AG08395 (cell line): Measurements from ENCODE around the gene MSI1.

Experiments
- DNase-seq: peaks from one replicate; pipeline ENCODE4 v3.0.0; 2012; ENCODE audit warnings: mixed read lengths, low spot score

The MSI1 gene

DNA sequence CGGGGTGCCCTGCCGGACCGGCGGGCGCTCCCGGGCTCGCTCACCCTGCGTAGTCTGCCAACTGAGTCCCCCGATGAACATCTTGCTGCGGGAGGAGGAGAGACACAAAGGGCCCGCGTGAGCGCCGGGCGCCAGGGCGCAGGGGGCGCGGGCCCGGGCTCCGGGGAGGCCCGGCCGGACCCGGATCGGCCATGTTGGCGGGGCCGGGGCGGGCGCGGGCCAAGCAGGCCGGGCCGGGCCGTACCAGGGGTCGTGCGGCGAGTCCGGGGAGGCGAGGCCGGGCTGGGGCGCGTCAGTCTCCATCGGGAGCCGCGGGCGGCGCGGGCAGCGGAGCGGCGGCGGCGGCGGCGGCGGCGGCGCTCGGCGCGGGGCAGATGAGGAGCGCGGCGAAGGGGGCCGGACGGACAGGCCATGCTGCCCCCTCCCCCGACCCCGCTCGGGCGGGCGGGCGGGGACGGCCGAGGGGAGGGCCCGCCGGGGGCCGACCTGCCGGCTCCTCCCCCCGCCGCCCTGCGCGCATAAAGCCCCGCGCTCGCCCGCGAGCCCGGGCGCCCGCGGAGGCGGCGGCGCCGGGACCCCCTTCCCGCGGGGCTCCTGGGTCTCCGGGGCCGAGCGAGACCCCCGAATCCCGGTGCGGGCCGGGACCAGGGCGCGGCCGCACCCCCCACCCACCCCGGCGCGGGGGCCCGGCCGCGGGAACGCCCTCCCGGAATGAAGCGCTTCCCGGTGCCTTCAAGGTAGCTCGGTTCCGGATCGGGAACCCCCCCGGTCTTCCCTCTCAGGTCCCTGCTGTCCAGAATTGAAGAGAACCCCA is at the start of gene MSI1:
Gene MSI1, minus strand, starts transcription at position 376 of the 814 bp plus-strand sequence. Its CDS starts 73 bp downstream, at position 303.
- DNase-seq: no peak

DNA sequence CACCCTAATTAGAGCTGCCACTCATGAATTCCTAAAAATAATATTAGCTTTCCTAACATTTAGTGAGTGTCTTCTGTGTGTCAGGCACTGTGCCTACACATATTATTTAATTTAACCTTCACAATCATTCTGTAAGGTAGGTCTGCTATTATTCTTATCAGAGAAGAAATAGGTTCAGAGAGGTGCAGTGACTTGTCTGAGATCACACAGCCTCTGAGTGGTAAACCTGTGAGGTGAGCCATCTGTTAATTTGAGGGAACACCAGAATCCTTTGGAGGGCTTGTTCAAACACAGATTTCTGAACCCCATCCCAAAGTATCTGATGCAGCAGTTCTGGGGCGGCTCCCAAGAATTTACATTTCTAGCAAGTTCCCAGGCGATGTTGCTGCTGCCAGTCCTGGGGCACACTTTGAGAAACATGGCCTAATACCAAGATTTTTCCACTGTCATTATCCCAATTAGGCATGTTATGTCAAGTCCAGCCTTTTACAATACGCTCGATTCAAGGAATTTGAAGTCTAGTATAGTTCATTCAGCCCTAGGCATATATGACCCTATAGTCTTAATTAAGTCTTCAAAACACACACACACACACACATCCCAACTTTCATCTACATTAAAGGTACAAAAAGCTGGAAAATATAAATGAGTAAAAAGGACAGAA is 49.1 kb upstream of the MSI1 start:
- DNase-seq: no peak

DNA sequence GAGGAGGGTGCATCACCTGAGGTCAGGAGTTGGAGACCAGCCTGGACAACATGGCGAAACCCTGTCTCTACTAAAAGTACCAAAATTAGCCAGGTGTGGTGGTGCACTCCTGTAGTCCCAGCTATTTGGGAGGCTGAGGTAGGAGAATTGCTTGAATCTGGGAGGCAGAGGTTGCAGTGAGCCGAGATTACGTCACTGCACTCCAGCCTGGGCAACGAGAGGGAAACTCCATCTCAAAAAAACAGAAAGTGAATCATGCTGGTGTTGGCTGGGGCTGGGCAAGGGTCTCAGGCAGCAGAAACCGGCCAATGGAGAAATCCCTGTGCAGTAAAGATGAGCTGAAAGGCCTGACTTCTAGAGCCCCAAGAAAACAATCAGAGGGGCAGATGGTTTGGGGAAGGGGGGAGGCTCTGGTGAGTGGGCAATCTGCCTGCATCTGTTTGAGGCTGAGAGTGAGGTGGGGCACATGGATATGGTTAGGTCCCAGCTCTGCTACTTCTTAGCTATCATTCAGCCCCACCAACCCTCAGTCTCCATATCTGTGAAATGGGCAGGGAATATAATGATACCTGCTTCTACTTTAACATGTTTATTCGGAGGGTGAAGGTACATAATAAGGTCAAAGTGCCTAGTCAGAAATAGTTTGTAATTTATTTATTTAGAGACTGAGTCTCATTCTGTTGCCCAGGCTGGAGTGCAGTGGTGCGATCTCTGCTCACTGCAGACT is 47.7 kb upstream of the MSI1 start:
- DNase-seq: no peak

DNA sequence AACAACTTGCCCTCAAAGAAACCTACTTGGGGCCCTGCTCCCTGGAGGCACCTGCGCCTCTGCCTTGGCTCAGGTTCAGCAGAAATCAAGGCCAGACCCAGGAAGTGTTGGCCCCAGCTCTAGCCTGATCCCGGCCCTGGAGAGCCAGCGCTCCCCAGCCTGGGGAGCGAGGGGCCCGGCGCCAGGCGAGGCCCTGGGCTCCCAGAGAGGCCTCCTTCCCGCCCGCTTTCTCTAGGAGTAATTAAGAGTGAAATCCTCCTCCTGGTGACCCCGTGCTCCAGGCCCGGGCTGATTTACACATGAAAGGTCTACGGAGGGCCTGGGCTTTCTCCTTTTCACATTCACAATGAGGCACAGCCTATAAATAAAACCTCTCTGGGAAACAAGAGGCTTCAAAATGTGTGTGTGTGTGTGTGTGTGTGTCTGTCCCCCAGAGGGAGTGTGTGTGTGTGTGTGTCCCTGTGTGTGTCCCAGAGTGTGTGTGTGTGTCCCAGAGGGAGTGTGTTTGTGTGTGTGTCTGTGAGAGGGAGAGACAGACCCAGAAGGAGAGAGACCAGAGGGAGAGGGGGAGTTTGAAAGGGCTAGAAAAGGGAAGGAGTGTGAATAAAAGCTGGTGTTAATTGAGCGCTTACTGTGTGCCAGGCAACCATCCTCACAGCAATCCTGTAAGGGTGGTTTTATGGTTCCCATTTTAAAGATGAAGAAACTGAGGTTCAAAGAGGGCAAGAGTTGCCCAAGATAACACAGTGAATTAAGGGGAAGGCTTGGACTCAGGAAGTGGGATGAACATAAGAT is 45.1 kb upstream of the MSI1 start:
- DNase-seq: no peak

DNA sequence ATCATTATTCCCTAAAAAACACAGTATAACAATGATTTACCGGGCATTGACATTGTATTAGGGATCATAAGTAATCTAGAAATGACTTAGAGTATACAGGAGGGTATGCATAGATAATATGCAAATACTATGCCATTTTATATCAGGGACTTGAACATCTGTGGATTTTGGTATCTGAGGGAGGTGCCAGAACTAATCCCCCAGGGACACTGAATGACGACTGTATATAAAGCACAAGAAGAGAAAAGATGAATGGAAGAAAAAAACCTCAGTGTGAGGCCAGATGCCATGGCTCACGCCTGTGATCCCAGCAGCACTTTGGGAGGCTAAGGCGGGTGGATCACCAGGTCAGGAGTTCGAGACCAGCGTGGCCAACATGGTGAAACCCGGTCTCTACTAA is 43.5 kb upstream of the MSI1 start:
- no peak for DNase-seq

DNA sequence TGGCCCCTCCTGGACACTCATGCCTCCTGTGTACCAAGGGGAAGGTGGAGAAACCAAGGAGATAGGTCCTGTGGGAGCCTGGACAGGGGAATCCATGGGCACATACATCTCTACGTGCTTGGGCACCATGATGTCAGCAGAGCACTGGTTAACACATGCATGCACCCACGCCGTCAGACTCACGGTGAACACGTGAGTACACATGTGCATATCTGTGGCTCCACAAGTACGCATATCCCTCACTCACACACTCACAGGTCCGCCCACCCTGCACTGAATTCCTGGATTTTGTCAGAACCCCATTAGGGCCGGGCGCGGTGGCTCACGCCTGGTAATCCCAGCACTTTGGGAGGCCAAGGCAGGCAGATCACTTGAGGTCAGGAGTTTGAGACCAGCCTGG is 39.8 kb upstream of the MSI1 start:
- no peak for DNase-seq

DNA sequence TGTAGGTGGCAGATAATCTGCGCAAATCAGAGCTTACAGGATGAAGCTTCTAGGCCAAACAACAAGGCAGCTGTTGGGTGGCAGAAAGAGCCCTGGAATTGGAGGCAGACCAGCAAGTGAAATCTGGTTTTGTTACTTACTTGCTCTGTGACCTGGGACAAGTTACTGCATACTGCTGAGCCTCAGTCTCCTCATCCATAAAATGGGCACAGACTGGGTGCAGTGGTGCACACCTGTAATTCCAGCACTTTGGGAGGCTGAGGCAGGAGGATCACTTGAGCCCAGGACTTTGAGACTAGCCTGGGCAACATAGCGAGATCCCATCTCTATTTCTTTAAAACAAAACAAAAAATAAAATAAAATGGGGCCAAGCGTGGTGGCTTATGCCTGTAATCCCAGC is 37.6 kb upstream of the MSI1 start:
- no peak for DNase-seq

DNA sequence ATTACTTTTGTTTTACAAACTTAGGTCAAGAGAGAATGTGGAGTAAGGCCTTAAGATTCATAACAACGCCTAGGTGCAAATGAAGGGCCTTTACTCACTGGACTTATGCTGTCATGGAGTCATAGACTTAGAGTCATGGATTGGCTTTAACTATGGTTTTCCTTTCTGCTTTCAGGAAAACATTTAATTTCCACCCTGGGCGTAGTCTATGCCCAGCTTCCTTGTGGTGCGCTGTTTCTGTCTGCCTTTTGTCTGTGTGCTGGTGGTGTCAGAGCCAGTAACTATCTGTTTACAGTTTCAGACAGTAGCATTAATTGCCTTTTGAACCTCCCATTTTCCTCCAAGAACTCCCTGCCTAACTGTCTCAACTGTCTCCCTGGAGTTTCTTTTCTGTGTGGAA is 37.1 kb upstream of the MSI1 start:
- no peak for DNase-seq

DNA sequence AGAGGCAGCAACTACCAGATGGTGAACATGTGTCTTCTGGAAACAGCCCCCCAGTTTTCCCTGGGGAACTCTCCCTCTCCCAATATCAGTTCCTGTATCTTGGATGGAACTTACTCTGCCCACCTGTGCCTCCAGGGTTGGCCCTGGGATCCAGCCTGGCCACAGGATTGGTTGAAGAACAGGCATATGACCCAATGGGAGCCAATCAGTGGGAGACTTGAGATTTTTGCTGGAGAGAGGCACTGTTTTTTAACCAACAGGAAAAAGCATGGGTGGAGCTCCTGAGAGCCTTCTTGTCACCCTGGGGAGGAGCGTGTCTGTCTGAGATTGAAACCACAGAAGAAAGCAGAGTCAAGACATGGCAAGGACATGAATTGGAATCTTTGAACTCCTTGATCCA is 35.3 kb upstream of the MSI1 start:
- DNase-seq: no peak

DNA sequence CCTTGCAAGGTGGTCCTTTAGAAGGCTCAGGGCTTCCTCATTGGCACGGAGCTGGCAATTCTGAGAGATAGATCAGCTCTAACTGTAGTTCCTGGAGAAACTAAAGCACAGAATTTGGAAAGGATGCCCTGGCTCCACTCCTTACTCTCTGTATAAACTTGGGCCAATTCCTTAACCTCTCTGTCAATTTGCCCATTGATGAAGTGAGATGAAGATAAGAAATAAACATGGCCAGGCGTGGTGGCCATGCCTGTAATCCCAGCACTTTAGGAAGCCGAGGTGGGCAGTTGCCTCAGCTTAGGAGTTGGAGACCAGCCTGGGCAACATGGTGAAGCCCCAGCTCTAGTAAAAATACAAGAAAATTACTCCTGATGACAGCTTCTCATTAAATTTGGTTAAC is 34.9 kb upstream of the MSI1 start:
- DNase-seq: no peak

DNA sequence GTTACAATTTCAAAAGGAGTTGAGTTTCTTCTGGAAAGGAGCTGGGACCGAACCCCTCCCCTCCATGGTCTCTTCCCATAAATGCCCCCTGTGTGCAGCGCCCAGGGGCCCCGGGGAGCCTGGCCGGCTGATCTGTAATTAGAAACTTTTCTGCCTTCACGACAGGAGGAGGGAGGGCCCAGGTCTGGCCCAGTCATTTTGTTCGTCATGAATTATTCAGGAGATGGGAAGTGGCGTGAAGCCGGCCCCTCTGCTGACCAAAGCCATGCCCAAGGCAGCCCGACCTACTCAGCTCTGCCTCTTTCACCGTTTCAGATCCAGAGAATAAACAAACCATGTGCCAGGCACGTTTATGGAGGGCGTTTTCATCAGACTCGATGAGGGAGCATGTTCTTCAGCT is 33.3 kb upstream of the MSI1 start:
- no peak for DNase-seq

DNA sequence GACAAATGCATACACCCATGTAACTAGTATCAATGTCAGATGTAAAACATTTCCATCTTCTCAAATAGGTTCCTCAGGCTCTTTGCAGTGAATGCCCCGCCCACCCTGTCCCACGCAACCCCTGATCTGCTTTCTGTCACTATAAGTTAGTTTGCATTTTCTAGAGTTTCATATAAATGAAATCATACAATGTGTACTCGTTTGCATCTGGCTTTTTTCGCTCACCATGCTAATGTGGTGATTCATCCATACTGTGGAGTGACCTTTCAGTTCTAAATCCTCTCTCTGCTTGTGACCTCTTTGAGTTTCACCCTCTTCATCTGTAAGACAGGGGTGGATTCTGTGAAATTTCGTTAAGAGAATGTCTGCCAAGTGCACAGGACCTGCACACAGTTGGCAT is 30.6 kb upstream of the MSI1 start:
- no peak for DNase-seq

DNA sequence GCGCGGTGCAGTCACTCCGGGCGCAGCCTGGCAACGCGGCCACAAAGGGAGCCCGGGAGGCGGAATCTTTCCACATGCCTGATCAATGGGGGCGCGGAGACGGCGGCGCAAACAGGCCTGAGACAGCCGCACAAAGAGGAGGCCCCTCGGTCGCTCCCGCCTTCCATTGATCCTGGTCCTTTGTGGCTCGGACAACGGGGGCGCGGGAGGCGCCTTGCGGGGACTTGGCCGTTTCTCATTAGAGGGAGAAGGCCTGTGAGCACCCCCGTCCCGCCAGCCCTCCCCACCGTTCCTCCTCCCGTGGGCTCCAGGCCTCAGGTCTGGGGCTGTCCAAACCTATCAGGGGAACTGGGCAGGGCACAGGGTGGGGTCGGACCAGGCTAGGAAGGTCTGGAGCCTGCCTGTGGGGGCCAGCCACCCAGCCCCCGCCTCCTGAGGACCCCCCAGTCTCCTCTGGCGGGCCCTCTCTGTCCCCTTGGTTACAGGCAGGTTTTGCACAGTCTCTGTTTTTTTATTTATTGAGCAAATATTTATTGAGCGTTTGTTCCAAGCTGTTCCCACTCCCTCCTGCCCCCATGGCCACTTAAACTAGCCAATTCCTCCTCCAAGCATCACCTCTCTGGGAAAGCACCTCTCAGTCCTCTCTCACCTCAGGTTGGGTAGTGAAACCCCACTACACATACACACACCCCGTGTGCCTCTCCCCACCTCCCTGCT is 29.0 kb upstream of the MSI1 start:
- no peak for DNase-seq

DNA sequence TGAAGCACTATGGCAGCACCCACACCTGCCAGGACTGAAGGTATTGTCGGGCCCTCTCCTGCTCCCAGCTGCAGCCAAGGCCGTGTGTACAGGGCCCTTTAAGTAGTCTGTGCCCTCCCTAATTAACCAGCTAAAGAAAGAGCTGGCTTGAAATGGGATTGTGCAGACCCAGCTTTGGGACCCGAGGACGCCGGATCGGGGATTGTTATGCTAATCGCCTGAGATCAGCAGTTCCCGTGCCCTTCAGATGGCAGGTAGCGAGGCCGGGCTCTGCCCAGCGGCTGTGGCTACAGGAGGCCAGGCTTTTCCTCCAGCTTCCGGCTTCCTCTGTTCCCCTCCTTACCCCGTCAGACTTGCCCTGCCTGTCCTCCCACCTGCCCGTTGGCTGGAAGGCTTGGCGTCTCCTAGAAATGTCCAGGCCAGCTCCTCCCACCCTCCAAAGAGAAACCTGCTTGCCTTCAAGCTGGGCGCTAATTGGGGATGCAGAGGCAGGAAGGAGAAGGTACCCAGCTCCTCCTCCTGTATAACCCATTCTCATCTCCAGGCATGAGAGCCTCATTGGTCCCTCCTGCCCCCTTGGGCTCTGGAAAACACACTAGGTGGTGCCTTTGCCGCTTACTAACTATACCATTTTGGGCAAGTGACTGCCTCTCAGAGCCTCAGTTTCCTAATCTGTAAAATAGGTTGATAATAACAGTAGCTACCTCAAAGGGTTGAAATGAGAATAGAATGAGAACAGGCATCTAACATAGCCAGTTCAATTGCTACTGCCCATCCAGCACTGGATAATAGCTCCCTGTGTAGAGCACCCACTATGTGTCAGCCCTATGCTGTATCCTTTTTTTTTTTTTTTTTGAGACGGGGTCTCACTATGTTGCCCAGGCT is 25.8 kb upstream of the MSI1 start:
- DNase-seq: no peak

DNA sequence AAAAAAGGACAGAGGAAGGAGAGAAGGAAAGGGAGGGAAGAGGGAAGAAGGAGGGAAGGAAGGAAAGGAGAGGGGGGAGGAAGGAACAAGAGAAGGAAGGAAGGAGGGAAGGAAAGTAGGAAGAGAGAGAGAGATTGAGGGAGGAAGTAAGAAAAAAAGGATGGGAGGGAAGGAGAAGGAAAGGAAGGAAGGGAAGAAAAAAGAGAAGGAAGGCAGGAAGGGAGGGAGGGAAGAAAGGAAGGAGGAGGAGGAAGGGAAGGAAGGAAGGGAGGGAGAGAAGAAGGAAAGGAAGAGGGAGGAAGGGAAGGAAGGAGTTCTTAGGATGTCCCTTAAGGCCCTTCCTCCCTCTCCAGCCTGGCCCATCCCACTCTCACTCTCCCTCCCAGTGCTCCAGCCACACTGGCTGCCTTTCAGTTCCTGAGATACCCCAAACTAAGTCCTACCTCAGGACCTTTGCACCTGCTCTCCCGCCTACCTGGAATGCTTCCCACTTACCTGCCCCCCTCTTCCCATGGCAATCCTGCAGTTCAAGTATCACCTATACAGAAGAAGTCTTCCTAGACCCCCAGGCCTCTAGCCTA is 21.7 kb upstream of the MSI1 start:
- DNase-seq: no peak

DNA sequence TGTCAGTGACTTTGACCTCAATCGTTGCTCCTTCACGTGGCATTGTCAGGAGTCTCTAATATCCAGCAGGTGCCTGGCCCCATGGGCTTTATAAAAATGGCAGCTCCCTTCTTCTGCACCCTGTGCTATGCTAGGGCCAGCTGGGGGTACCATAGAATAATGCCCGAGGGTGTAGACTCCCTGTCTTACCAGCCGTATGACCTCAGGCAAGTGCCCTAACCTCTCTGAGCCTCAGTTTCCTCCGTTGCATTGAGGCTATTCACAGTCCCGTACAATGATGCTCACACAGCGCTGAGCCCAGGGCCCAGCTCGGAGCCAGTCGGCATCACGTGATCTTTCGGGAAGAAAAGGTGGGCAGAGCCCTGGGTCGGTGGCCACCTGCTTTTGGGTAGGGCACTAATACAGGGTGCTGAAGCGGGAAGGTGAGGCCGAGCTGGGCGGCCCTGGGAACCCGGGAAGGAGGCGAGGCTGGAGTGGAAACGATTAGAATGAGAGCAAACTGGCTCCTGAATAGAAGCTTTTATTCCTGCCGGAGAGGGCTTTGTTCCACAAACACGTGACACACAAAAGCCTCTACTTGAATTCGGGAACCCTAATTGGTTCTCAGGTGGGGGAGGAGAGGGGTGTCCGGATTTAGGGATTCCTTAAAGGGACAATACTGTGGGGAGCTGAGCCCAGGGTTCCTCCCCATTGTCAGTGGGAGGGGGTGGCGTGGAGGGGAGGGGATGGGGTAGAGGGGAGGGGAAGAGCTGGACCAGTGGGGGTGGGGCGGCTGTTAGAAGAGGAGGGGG is 19.9 kb upstream of the MSI1 start:
- no peak for DNase-seq

DNA sequence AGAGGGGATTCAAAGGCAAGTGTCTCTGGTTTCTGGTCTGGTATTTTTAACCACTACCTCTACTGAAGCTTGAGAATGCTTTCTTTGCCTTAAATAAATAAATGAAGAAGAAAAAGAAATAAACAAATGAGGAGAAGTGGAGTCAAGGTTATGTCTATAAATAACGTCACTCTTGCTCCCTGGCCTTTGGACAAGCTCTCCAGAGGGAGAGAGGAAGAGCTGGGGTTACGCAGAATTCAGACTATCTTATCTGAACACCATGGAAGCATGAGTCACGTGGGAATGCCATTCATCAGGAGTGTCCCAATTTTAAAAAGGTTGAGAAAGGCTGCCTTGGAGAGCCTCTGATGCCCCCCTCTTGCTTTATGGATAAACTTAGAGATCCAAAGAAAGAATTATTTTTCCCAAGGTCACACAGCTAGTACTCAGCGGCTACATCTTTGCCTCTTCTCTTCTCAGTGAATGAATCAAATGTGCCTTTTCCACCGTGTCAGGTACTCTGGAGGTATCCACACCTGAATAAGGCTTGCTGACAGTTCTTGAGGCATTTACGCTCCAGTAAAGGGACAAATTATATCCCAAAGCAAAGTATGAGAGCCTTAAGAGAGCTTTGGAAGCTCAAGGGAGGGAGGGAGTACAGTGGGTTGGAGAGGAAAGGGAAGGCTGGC is 12.9 kb upstream of the MSI1 start:
- no peak for DNase-seq

DNA sequence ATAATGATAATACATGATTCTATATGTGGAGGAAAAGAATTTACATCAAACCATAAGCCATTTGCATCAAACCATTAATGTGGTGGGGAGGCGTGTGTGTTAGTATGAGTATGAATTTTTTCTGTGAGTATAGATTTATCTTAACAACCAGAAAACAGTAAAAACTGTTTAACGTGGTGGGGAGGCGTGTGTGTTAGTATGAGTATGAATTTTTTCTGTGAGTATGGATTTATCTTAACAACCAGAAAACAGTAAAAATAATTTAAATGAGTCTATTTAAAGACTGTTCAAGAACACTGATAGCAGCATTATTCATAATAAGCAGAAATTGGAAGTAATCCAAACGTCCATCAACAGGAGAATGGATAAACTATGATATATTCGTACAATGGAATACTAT is 9.1 kb upstream of the MSI1 start:
- no peak for DNase-seq

DNA sequence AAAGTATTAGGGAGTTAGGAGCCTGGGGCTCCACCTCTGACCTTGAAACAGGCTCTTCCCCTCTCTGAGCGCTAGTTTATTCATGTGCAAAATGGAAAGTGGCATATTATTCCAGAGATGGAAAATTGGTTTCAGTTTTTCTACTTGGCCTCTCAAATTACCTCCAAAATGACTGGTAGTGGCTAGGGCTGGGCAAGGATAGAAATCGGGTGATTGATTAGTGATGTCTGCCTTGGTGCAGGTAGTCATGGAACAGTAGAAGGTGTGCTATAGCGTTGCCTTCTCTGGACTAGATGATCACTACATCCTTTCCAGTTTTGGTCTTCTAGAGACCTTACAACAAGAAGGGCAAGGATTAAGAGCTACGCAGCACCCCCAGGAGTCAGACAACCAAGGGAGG is 8.6 kb upstream of the MSI1 start:
- no peak for DNase-seq
